ENCODE data around the gene HAUS7. TPM values are rescaled to one million over a fixed set of nuclear protein-coding genes. Genes with fewer than 3 reads are reported as not detected.

Gene HAUS7
- polyA plus RNA-seq, 1 donor, result 25.9 TPM

DNA sequence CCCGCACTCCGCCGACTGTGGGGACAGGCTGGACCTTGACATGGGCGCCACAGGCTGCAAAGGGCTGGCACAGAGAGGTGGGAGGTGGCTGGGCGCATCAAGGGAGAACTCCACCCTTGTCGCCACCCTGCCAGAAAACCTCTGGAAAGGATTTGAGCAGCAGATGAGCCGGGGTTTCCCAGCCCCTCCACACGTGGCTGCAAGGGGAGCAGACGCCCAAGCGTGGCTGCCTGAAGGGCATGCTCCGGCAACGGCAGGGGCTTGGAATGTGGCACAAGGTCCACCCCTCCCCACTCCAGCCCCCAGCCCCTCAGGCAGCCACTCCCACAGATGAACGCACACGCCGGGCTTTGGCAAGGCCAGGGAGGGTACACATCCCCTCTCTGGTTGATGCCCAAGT, 29.0 kb upstream of the HAUS7 start:
- DNase-seq, result no peak

DNA sequence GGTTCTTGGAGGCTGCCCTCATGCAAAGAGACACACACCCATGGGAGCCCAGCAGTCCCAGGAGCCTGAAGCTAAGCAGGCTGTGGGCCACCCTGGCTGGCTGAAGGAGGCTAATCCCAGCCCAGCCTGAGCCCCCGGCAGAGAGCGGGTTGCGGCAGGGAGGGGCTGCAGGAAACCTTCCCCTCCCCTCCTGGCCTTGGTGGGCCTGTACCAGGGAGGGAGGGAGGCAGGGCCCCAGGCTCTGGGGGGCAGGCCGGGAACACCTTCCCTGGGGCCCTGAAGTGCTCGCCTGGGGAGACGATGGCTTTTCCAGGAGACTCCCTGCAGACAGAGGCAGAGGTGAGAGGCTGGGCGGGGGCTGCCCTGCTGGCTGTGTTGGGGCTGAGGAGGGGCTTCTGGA, 28.1 kb upstream of the HAUS7 start:
- DNase-seq, result no peak

DNA sequence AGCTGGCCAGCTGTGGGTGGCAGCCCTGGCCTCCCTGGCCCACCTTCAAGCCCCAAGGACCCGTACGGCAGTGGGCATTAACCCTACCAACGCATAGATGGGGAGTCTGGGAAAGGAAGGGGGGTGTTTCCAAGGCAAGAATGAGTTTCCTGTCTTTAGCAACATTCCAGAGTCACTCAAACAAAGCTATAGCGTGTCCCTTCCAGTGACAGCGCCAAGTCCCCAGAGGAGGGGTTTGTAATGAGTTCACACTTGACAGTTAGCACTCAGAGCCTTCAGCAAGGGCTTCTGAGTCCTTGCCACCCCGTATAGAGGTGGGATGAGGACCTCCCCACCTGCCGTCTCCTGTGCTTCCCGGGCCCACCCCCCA, 26.2 kb upstream of the HAUS7 start:
- DNase-seq, result no peak

DNA sequence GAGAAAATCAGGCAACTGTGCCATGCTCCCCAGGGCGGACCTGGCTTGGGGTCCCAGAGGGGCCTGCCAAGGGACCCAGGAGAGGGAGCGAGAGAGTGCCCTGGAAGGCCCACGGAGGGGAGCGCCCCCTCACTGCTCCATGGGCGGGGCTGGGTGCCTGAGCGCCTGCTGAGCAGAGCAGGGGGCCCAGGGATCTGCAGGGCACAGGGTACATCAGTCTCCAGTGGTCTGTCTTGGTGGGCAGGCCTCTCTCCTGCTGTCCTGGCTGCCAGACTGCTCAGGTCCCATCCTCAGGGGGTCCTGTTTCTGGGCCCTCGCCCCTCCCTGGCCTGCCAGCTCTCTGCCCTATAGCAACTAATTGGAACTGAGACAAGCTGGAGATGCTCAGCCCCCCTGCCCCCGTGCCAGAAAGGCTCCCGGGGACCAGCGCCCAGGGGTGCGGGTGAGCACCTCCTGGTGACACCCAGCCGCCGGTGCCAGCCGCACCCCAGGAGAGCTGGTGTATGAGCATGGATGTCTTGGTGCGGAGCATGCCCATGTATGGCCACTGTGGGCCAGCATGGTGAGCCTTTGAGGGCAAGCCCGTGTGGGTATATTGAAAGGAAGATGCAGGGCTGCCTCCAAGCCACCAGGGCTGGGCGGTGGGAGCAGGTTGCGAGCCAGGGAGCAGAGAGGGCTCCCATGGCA, 25.7 kb upstream of the HAUS7 start:
- no peak for DNase-seq

DNA sequence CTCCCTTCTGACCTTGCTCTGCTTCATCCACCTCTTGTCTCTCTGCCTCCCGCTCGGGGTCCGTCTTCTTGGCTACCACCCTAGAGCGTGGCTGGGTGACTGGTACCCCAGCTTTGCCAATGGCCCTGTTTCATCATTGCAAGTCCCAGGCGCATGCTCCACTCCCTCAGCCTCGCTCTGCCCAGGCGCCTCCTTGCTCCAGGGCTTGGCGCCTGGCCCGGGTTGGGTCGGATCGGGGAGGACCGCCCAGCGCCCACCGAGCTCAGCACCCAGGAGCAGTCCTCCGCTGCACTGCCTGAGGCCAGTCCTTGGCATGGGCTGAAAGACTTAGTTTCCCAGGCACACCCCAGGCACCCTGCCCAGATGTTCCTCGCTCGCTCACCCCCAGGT, 25.0 kb upstream of the HAUS7 start:
- no peak for DNase-seq

DNA sequence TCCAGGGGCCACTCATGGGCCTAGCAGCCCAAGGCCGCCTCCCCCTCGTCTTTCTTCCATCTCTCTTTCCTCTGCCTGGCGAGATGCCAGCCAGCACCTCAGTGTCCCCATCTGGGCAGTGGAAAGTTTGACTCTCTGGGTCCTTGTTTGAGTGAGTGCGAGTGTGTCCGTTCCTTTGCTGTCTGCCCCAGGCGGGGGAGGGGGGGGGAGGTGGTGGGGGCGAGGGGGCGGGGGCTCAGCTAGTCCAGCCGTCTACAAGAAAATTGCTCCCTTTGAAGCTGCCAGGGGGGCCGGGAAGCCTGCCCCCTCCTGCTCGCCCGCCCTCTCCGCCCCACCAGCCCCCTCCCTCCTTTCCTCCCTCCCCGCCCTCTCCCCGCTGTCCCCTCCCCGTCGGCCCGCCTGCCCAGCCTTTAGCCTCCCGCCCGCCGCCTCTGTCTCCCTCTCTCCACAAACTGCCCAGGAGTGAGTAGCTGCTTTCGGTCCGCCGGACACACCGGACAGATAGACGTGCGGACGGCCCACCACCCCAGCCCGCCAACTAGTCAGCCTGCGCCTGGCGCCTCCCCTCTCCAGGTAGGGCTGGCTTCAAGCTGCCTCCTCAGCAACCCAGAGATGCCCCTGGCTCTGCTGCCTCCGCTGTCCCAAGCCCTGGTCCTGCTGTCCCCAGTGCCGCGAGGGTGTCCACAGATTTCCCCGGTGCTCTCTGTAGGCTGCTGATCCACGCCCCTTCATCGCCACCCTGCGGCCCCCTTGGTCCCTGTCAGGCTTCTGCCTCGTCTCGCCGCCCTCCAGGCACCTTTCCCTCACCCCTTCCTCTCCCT, 24.4 kb upstream of the HAUS7 start, which contains the start of gene BGN:
Gene BGN, plus strand, starts transcription at position 440 of the 821 bp plus-strand sequence. CDS start 9,652 bp downstream, outside the sequence.
- no peak for DNase-seq

DNA sequence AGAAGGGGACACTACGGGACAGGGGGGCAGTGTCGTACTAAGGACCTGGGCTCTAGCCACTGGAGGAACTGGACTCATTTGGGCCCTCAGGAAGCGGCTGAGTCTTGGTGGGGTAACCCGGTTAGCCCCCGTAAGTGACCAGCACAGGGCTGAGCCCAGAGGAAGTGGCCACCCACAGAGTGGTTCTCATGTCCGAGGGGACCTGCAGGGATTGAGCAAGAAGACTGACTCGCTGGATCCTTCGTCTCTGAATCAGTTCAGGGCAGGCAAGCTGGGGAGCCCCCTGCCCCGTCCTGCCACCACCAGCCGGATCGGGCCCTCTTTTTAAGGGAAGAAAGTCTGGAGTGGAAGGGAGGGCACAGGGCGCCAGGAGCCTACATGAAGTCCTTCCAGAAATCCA, 23.7 kb upstream of the HAUS7 start:
- DNase-seq, result no peak

DNA sequence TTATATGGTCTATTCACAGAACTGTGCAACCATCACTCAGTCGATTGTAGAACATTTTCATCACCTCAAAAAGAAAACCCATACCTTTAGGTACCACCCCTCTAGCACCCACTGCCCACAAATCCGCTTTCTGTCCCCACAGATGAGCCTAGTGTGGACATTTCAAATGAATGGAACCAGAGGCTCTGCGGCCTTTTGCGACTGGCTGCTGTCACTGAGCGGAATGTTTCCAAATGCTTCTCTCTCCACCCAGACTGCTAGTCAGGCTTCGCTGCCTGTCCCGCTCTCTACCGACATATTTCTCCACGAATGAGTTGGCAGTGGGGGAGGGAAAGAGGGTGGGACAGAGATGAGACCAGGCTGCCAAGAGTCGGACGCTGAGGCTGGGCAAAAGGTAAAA, 22.7 kb upstream of the HAUS7 start:
- DNase-seq, result no peak

DNA sequence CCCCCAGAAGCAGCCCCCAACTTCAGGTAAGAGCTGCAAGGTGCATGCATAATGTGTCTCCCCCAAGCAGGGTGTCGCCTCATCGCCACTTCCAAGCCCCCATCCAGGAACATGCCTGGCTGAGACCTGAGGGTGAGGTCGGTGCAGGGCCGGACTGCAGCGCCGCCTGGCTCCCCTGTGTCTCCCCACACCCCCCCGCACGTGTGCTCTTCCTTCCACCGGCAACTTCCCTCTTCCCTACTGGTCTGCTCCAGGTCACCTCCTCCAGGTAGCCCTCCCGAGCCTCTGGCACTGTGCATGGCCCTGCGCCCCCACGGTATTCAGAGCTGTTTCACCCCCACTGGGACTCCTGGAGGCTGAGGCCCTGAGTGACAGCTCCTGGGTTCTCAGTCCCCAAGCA, 22.2 kb upstream of the HAUS7 start:
- no peak for DNase-seq

DNA sequence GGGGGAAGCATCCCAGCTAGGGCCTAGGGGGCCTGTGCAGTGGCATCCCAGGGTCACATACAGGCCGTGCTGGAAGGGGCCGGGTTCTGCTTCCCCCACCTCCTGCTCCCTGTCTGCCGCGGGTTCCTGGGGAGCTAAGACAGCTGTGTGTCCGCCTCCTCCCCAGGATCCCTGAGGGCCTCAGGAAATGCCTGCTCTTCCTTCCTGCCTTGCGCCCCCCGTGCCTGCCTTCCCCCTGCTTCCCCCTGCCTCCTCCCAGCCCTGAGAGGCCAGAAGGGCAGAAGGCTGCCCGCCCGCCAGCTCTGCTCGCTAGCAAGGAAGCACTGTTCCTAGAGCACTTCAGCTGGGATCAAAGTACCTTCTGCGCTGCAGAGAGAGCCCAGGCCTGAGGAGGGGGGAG, 21.5 kb upstream of the HAUS7 start:
- DNase-seq, result no peak

DNA sequence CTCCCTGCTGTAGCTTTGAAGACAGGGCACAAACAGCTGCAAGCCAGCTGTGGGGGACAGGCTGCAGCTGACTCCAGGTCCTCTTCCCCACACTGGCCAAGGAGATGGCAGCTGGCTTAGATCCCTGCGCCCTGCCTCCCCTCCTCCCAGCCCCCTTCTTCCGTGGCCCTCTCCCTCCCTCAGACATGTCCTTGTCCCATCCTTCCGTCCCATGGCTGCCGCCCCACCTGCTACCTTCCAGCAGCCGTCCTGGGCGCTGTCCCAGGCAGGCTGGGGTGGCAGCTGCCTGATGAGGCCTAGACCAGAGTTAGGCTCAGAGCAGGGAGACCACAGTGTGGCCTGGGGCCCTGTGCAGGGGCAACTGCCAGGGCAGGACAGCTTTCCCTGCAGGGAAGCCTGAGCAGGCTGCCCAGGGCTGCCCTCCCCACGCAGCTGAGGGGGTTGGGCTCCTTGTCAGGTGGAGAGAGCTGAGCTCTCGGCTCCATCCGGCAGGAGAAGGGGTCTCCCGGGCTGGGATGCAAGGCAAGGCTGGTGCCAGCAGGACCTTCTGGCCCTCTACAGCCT, 21.1 kb upstream of the HAUS7 start:
- no peak for DNase-seq

DNA sequence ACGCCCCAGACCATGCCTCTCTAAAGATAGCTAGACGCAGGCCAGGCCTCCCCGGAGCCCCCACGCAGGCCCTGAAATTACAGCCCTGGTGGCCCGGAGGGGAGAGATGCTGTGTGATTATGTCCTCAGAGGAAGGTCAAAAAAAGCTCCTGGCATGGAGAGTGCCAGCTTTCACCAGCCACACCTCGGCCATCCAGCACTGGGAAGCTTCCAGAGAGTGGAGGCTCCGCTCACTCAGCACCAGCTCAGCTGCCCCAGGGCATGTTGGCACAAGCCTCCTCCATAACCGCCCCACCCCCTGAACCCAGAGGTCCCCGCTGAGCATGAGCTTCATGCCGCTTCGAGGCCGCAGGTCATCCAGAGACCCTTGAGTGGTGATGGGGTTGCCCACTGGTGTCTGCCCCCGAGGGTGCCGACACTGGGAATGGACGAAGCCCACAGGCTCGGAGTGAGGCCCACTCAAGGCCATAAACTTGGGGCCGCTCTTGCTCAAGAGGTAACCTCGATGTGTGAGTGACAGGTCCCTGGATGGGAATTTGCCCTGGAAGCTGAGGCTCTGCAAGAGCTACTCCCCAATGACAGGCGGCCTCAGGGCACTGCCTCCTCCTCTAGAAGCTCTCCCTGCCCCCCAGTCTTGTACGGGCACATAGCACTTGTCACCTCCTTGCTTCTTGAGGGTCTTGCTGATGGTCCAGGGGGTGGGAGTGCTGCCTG, 20.0 kb upstream of the HAUS7 start:
- no peak for DNase-seq

DNA sequence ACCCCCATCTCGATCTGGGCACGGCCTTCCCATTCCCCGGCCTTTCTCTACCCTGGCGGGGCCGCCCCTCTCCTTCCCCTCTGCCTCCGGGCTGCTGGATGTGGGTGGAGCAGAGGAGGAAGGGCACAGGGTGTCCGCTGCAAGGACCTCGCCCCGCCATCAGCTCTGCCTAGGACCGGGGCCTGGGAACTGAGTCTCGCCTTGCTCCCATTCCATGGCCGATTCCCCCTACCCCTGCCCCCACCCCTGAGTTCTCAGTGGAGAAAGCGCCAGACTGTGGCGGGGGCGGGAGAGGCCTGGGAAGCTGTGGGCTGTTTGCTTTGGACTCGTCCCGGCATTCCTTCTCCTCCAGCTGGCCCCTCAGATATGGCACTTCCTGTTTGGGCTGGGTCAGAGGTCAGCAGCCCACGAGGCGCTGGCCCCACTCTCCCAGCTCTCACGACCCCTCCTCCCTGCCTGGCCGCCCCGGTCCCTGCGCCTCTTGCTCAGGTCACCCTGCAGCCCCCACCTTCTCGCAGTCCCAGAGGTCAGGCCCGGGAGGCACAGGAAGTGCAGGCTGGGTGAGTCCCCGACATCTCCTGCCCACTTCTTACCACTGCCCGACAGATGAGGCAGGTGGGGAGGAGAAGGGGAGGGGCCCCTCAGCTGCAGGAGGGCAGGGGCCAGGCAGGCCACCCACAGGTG, 18.0 kb upstream of the HAUS7 start:
- DNase-seq, result no peak

DNA sequence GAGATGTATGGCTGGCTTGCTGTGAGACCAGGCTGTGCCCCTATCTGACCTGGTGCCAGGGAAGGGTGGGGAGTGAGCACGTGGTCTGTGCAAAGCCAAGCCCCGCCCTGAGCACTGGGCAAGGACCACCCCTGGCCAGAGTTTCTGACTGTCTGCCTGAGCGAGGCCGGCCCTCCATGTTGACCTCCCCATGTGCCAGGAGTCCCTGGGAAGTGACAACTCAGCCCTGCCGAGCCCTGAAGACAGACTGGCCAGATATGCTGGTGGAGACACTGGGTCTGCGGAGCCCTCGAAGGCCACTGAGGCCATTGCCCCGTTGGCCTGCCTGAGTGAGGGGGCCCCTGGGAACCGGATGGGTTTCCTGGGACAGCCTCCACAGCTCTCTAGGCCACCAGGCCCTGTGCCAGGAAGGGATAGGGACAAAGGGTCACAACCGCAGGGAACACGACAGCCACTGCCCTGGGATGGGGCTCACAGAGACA, 17.3 kb upstream of the HAUS7 start:
- no peak for DNase-seq

DNA sequence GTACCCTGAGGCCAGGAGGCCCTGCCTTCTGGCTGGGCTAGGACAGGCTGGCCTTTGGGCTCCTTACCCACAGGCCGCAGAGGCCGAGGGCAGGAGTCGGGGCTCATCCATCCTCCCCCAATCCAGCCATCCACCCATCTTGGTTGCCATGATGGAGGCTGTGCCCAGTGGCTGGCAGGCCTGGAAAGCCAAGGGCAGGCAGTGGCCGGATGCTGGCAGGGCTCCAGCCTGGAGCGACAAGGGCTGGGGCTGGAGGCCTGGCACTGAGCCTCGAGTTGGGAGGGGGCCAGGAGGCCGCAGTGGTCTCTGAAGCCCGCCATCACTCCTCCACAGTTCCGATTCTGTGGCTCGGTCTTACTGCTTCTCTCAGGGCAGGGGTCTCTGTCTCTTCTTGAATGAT, 15.8 kb upstream of the HAUS7 start:
- DNase-seq, result no peak

DNA sequence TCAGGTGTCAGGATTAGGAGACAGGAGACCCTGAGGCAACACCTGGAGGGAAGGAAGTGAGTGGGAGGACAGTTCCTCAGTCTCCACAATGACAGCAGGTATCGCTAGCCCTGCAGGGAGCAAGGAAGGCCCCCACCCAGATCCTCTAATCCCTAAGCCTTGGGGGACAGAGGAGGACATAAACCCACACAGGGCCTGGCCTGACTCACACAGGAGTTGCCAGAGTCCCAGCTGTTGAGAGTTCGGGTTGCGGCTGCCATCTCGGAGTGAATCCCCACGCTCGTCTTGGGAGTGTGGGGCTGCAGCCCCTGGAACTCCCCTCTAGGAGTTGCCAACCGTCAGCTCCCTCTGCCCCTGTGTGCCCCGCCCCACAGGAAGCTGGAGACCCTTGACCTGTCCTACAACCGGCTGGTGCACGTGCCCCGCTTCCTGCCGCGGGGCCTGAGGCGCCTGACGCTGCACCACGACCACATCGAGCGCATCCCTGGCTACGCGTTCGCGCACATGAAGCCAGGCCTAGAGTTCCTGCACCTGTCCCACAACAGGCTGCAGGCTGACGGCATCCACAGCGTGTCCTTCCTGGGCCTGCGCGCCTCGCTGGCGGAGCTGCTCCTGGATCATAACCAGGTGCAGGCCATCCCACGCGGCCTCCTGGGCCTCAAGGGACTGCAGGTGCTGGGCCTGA, 15.2 kb upstream of the HAUS7 start:
- no peak for DNase-seq

DNA sequence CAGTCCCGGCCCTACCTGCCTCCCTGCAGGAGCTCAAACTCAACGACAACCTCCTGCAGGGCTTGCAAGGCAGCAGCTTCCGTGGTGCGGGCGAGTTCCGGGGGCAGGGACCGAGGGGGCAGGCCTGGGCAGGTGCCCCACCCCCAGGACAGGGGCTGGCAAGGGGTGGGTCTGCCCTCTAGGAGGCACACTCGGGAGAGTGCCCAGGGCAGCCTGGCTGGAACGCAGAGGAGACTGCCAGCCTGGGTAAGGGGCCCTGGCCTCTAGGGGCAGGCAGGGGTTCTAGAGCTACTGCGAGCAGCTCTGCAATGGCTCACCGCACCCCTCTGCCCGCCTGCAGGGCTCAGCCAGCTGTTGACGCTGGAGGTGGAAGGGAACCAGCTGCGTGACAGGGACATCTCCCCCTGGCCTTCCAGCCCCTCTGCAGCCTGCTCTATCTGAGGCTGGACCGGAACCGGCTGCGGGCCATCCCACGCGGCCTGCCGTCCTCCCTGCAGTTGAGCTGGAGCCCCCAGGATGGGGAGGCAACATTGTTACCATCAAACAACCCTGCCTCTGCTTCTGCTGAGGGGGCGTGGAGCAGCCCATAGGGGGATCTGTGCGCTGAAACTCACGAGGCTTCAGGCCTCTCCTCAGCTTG, 12.1 kb upstream of the HAUS7 start:
- no peak for DNase-seq

DNA sequence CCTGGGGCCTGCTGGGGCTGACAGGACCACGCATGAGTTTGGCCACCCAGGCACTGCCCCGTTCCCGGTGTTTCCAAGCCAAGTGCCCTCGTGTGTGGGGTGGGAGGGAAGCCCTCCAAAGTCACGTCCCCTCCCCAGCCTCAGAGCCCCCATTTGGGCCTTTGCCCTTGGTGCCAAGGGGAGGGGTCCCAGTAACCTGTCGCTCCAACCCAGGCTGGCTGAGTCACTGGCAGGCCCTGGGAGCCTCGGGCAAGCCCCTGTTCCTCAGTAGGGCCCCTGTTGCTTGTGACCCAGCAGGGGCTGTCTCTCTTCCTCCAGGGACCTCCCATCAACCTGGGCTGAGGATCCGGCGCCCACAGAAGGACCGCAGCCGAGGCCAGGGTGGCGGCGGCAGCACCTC, 10.7 kb upstream of the HAUS7 start:
- no peak for DNase-seq

DNA sequence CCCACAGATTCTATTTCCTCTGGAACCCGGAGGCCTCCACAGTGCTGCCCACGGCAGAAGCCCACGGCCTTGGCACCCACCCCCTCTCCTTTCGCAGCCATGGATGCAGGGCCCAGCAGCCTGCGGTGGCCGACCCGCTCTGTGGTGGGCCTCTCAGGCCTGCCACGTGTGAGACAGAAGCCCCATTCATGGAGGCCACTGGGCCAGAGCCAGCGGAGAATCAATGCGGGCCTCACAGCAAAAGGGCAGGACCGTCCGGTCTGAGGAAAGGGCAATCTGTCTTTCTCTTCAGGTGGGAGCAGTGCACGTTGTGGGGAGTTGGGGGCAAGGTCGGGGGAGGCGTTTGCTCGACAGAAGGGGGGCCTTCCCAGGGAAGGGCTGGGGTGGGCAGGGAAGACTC, 8.4 kb upstream of the HAUS7 start:
- DNase-seq, result no peak

DNA sequence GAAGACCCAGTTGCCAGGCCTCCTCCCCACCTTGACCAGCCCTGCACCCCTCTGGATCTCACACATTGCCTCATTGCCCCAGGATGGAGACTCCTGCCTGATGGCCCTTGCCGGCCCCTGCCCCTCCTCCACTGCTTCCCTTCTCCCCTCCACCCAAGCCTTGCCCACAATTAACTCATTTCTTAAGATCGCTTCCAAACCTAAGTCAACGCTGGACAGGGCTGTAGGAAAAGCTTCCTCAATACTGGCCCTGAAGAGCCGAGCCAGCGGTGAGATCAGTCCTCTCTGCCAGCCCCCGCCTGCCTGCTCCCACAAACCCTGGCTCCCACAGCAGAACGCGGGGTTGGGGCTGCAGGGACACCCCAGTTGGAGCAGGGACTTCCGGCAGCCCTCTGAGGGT, 7.5 kb upstream of the HAUS7 start:
- no peak for DNase-seq

DNA sequence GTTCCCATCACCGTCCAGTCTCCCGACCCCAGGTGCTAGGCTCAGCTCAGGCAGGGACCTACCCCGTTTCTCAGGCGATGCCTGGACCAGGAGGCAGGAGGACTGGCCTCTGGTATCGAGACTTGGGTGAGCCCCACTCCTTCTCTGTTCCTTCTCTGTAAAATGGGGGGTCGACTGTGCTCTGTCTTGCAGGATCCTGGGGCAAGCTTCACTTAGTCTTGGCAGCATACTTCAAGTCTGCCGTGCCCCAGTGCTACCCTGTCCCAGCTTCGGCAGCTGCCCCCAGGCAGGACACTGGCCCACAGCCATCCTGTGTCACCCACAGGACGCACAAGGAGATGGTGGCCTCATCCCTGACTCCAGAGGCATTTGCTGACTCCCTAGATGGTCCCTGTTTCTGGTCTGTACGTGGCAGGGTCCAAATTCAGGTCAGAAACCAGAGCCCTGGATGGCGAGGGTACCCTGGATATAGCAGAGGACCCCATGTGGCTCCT, 7.0 kb upstream of the HAUS7 start:
- no peak for DNase-seq

Data from hindlimb muscle (tissue), 1 donor.